ENCODE data around the gene SFT2D2. TPM values are rescaled to one million over a fixed set of nuclear protein-coding genes. Genes with fewer than 3 reads are reported as not detected.

SFT2D2 gene
- polyA plus RNA-seq, 1 donor (not counting 4 experiments of a cell fraction or from before 2014, with no cell fraction given): 27.6 TPM

- H4K20me1 ChIP-seq (ENCODE audit: control insufficient read depth, extremely low read depth, insufficient read depth, low read length): no peaks in the 10 kb centered on the region
- dilution Hi-C loops (cut with MboI; ENCODE audit: extremely low pct_ligation_motif_present, low sequenced_read_pairs): no loop called here
- no peak overlapping the region for H3K27ac ChIP-seq (ENCODE audit: control insufficient read depth, insufficient read depth, low read length)
- H3K4me2 ChIP-seq (ENCODE audit: control insufficient read depth, extremely low read depth, insufficient read depth, low read depth, low read length): no peak overlapping the region
- H3K27me3 ChIP-seq (ENCODE audit: control insufficient read depth, extremely low read depth, insufficient read depth, low read length): no peaks in the 10 kb centered on the region
- H3K36me3 ChIP-seq (ENCODE audit: control insufficient read depth in 2 of 2, extremely low read depth in 1 of 2, insufficient read depth in 2 of 2, low read length in 2 of 2): no peaks in the 10 kb centered on the region
- DNase-seq (ENCODE audit: low read depth, low spot score): no peak
- FAIRE-seq: no peak
- no peak overlapping the region for H3K4me3 ChIP-seq (ENCODE audit: control insufficient read depth in 2 of 3, extremely low read depth in 1 of 3, insufficient read depth in 2 of 3, low read depth in 1 of 3, low read length in 3 of 3)
- peaks cover 3% of the 10 kb centered on the region for H3K4me1 ChIP-seq (ENCODE audit: control insufficient read depth, extremely low read depth, insufficient read depth, low read length)
- TF ChIP-seq EZH2 (IDR thresholded peaks at IDR 0.05; ENCODE audit: low read length) (no peak), CTCF (optimal IDR thresholded peaks at IDR 0.05 in 1 of 3, IDR thresholded peaks at IDR 0.05 in 1 of 3, conservative IDR thresholded peaks at IDR 0.05 in 1 of 3; ENCODE audit: extremely low read depth in 1 of 3, insufficient read depth in 2 of 3, low read length in 3 of 3) (no peak)
- no peak overlapping the region for H3K9ac ChIP-seq (ENCODE audit: control insufficient read depth, extremely low read depth, insufficient read depth, low read length)
- no peaks in the 10 kb centered on the region for H3K9me1 ChIP-seq (ENCODE audit: control insufficient read depth, extremely low read depth, insufficient read depth, low read length)
- no peak overlapping the region for H2AFZ ChIP-seq (ENCODE audit: control insufficient read depth, low read length)
- peaks cover 3% of the 10 kb centered on the region for H3K9me3 ChIP-seq (ENCODE audit: control insufficient read depth, low read depth, low read length)
- H3K79me2 ChIP-seq (ENCODE audit: control insufficient read depth, insufficient read depth, low read length): no peaks in the 10 kb centered on the region
These were observed 5.3 kb upstream of the SFT2D2 start for GRCh38 chr1:168220470-168220871.

- Histone ChIP-seq H3K9me1 (ENCODE audit: control insufficient read depth, extremely low read depth, insufficient read depth, low read length) (no peaks in the 10 kb centered on the region), H3K36me3 (ENCODE audit: control insufficient read depth in 2 of 2, extremely low read depth in 1 of 2, insufficient read depth in 2 of 2, low read length in 2 of 2) (no peaks in the 10 kb centered on the region), H4K20me1 (ENCODE audit: control insufficient read depth, extremely low read depth, insufficient read depth, low read length) (no peaks in the 10 kb centered on the region), H3K4me2 (ENCODE audit: control insufficient read depth, extremely low read depth, insufficient read depth, low read depth, low read length) (no peak overlapping the region), H3K9me3 (ENCODE audit: control insufficient read depth, low read depth, low read length) (peaks cover 3% of the 10 kb centered on the region), H3K27ac (ENCODE audit: control insufficient read depth, insufficient read depth, low read length) (no peak overlapping the region), H3K27me3 (ENCODE audit: control insufficient read depth, extremely low read depth, insufficient read depth, low read length) (no peaks in the 10 kb centered on the region), H3K9ac (ENCODE audit: control insufficient read depth, extremely low read depth, insufficient read depth, low read length) (no peak overlapping the region), H2AFZ (ENCODE audit: control insufficient read depth, low read length) (no peak overlapping the region), H3K4me1 (ENCODE audit: control insufficient read depth, extremely low read depth, insufficient read depth, low read length) (peaks cover 4% of the 10 kb centered on the region), H3K79me2 (ENCODE audit: control insufficient read depth, insufficient read depth, low read length) (peaks cover 5% of the 10 kb centered on the region), H3K4me3 (ENCODE audit: control insufficient read depth in 2 of 3, extremely low read depth in 1 of 3, insufficient read depth in 2 of 3, low read depth in 1 of 3, low read length in 3 of 3) (no peak overlapping the region)
- TF ChIP-seq CTCF (optimal IDR thresholded peaks at IDR 0.05 in 1 of 3, IDR thresholded peaks at IDR 0.05 in 1 of 3, conservative IDR thresholded peaks at IDR 0.05 in 1 of 3; ENCODE audit: extremely low read depth in 1 of 3, insufficient read depth in 2 of 3, low read length in 3 of 3) (no peak), EZH2 (IDR thresholded peaks at IDR 0.05; ENCODE audit: low read length) (no peak)
- dilution Hi-C loops (cut with MboI; ENCODE audit: extremely low pct_ligation_motif_present, low sequenced_read_pairs): no loop called here
- FAIRE-seq: no peak
- no peak for DNase-seq (ENCODE audit: low read depth, low spot score)
These were observed 4.5 kb upstream of the SFT2D2 start for GRCh38 chr1:168221275-168221674.

All from keratinocyte (primary cell).